OCI-LY7 (cell line): ENCODE results near the gene TRIM3.
"Not testable (repeated sequence)": the region's sequence is repeated elsewhere in the genome, so short reads cannot be mapped to it uniquely, and the experiment has no call there.

Source experiments
- EZH2phosphoT487 ChIP-seq: fragments of 200-600 bp; sonication (generic); IDR thresholded peaks from 2 replicates; pipeline ENCODE4 v1.6.1; 2018; ENCODE audit warnings: low read depth, borderline replicate concordance, mild to moderate bottlenecking, mixed run types, antibody characterized with exemption, low read length, moderate library complexity, mixed read lengths
- TF ChIP-seq, protein P1 (sequence below): fragments of 200-600 bp; sonication (generic); conservative IDR thresholded peaks from 2 replicates; pipeline ENCODE4 v1.5.1; 2014; ENCODE audit warnings: mild to moderate bottlenecking, antibody characterized with exemption, low read length, moderate library complexity, mixed read lengths

DNA sequence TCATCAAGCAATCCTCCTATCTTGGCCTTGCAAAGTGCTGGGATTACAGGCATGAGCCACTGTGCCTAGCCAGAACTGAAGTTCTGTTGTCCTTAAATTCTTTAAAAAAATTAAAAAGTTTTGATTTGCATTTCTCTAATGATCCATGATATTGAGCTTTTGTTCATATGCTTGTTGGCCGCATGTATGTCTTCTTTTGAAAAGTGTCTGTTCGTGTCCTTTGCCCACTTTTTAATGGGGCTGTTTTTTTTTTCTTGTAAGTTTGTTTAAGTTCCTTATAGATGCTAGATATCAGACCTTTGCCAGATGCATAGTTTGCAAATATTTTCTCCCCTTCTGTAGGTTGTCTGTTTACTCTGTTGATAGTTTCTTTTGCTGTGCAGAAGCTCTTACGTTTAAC, 48.2 kb upstream of the TRIM3 start:
- TF ChIP-seq, protein P1, sequence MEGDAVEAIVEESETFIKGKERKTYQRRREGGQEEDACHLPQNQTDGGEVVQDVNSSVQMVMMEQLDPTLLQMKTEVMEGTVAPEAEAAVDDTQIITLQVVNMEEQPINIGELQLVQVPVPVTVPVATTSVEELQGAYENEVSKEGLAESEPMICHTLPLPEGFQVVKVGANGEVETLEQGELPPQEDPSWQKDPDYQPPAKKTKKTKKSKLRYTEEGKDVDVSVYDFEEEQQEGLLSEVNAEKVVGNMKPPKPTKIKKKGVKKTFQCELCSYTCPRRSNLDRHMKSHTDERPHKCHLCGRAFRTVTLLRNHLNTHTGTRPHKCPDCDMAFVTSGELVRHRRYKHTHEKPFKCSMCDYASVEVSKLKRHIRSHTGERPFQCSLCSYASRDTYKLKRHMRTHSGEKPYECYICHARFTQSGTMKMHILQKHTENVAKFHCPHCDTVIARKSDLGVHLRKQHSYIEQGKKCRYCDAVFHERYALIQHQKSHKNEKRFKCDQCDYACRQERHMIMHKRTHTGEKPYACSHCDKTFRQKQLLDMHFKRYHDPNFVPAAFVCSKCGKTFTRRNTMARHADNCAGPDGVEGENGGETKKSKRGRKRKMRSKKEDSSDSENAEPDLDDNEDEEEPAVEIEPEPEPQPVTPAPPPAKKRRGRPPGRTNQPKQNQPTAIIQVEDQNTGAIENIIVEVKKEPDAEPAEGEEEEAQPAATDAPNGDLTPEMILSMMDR: not testable (repeated sequence)
- TF ChIP-seq EZH2phosphoT487: not testable (repeated sequence)
